GM19395 (cell line): ENCODE data around the gene CLSTN1.
"Not testable (repeated sequence)": the region's sequence is repeated elsewhere in the genome, so short reads cannot be mapped to it uniquely, and the experiment has no call there.

Experiments used
- ATAC-seq: cut with Tn5 transposase; IDR thresholded peaks from one replicate; pipeline ENCODE4 v1.9.1; 2021; ENCODE audit warnings: mild to moderate bottlenecking, moderate library complexity; ENCODE audit not compliant: unreplicated experiment

CLSTN1 gene

GRCh38 chr1:9766759-9767442 is 56.9 kb downstream of the CLSTN1 start:
- ATAC-seq: no peak

GRCh38 chr1:9764550-9764949 is 59.2 kb downstream of the CLSTN1 start:
- no peak for ATAC-seq

- no peak for ATAC-seq
Measured at GRCh38 chr1:9763914-9764313, 59.9 kb downstream of the CLSTN1 start.

DNA sequence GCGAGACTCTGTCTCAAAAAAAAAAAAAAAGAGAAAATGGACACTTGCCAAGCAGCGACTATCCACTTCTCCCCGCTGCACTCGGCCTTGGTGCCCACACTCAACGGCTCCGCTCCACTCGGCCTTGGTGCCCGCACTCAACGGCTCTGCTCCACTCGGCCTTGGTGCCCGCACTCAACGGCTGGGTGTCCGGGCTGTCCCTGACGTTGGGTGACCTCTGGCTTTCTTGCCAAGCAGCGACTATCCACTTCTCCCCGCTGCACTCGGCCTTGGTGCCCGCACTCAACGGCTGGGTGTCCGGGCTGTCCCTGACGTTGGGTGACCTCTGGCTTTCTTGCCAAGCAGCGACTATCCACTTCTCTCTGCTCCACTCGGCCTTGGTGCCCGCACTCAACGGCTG is 61.3 kb downstream of the CLSTN1 start:
- ATAC-seq: not testable (repeated sequence)

- no peak for ATAC-seq
Measured at GRCh38 chr1:9761855-9762254, 61.9 kb downstream of the CLSTN1 start.

- ATAC-seq: no peak
Measured at GRCh38 chr1:9760824-9761223, 62.9 kb downstream of the CLSTN1 start.

- no peak for ATAC-seq
Measured at GRCh38 chr1:9759939-9760338, 63.8 kb downstream of the CLSTN1 start.

DNA sequence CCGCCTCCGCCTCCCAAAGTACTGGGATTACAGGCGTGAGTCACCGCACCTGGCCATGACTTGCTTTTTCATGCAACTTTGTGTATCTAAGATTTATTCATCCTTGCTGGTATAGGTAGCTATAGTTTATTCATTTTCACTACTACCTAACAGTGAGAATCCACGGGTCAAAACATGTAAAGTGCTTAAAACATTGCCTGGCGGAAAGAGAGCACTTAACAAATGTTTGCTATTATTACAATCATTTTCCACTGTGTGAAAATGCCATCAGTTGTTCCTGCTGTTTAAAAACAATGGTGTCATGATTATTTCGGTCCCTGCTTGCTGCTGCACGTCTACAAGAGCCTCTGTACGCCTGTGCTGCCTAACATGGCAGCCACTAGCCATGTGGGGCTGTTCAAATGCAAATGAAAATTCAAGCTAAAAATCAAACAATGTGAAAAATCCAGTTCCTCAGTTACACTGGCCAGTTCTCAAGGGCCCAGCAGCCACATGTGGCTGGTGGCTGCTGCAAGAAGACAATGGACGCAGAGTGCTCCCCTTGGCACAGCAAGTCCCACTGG is 65.1 kb downstream of the CLSTN1 start:
- no peak for ATAC-seq

GRCh38 chr1:9755441-9755995 is 68.2 kb downstream of the CLSTN1 start:
- no peak for ATAC-seq

DNA sequence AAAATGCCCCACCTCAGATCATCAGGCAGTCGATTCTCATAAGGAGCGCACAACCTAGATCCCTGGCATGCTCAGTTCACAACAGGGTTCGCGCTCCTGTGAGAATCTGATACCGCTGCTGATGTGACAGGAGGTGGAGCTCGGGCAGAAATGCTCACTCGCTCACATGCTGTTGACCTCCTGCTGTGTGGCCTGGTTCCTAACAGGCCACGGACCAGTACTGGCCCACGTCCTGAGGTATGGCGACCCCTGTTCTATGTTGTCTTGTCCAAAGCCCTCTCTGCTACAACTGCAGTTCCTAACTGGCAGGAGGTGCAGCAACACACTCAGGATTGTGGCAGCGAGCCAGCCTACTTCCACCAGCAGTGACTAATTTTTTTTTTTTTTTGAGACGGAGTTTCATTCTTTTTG is 70.6 kb downstream of the CLSTN1 start:
- no peak for ATAC-seq

DNA sequence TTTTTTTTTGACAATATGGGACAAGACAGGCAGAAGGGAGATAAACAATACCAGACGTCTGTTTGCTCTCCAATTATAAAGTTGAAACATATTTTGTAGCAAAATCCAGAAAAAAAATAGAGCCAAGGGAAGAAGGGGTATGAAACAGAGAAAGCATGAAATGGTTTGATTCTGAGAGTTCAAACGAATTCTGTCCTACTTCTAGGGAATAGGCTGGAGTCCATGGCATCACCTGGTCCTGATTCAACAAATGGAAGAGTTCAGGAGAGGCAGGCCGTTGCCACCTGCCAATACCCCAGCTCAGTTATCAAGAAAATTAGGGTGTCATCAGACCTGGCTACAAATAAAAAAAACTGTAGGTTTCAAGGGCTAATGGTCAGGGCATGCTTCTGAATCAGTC is 71.8 kb downstream of the CLSTN1 start:
- no peak for ATAC-seq

- no peak for ATAC-seq
Measured at GRCh38 chr1:9749361-9749760, 74.4 kb downstream of the CLSTN1 start.

DNA sequence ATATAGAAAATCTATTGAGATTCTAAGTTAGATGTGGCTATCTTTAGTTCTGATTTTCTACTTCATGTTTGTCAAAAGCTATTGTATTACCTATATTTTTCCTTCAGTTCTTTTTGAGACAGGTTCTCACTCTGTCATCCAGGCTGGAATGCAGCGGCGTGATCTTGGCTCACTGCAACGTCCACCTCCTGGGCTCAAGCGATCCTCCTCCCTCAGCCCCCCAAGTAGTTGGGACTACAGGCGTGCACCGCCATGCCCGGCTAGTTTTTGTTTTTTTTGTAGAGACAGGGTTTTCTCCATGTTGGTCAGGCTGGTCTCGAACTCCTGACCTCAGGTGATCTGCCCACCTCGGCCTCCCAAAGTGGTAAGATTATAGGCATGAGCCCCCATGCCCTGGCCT is 75.4 kb downstream of the CLSTN1 start:
- not testable (repeated sequence) for ATAC-seq

GRCh38 chr1:9746651-9747050 is 77.1 kb downstream of the CLSTN1 start:
- no peak for ATAC-seq

DNA sequence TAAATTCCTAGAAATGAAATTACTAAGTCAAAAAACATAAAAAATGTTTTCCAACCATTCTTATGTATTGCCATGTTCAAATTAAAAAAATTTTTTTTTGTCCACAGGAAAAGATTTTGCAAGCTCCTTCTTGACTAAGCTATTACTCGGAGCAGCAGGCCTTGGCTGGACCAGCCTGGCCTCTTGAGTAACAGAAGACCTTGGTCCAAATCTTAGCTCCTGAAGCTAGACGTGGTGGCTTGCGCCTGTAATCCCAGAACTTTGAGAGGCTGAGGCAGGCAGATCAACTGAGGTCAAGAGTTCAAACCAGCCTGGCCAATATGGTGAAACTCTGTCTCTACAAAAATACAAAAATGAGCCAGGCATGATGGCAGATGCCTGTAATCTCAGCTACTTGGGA is 77.6 kb downstream of the CLSTN1 start:
- no peak for ATAC-seq

- no peak for ATAC-seq
Measured at GRCh38 chr1:9744106-9744799, 79.5 kb downstream of the CLSTN1 start.

DNA sequence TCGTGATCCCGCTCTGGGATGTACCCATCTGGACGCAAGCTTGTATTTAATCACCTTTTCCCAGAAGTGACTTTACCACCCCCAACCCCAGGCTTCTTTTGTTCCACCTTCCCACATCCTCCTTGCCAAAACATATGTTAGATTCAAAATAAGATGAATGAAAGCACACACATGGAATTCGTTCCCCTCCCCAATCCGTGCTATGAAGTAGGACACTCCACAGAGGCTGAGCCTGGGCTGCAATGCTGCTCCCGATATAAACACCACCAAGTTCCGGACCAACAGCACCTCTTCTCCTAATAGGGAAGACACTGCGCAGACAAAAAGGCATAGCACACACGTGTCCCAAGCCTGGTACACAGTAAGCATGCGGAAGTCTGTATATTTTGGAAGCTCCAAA is 86.1 kb downstream of the CLSTN1 start:
- no peak for ATAC-seq

- no peak for ATAC-seq
Measured at GRCh38 chr1:9737057-9737456, 86.7 kb downstream of the CLSTN1 start.

- no peak for ATAC-seq
Measured at GRCh38 chr1:9736241-9736640, 87.5 kb downstream of the CLSTN1 start.

GRCh38 chr1:9735800-9736199 is 88.0 kb downstream of the CLSTN1 start:
- ATAC-seq: no peak

DNA sequence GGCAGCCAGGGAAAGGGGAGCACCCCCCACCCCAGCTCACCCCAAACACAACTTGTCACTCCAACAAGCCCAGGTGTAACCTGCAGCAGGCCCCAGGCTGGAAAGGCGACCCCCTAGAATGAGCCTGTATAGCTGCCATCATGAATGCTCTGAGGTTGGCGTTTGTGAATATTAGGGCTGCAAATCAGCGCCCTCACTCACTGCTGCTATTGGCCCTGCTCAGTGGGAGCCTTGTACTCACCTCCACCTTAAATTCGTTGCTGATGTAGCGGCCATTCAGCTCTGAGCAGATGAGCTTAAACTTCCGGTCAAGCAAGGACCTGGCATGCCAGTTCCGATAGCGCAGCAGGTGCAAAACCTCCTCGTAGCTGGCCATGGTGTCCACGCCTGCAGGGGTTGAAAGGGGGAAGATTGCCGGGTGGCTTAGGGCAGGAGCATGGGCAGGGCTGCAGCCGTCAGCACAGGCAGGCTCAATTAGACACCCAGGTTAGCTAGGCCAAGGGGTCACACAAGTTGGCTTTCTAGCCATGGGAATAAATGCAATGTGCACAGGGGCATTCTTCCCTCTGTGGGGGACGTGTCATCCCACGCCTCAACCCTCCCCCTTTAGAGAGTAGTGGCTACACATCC is 90.5 kb downstream of the CLSTN1 start:
- no peak for ATAC-seq
